KG1 (cell line): ENCODE data around the gene AMBN.

Experiments
- DNase-seq: peaks from one replicate; lab custom pipeline; 2025; lab: John Stamatoyannopoulos, UW

Gene AMBN, protein sequence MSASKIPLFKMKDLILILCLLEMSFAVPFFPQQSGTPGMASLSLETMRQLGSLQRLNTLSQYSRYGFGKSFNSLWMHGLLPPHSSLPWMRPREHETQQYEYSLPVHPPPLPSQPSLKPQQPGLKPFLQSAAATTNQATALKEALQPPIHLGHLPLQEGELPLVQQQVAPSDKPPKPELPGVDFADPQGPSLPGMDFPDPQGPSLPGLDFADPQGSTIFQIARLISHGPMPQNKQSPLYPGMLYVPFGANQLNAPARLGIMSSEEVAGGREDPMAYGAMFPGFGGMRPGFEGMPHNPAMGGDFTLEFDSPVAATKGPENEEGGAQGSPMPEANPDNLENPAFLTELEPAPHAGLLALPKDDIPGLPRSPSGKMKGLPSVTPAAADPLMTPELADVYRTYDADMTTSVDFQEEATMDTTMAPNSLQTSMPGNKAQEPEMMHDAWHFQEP

GRCh38 chr4:70591955-70592582, at the start of gene AMBN:
Gene AMBN (plus strand): TSS chr4:70592256. CDS start chr4:70592359, 103 bp downstream.
- no peak for DNase-seq

- DNase-seq = no peak
Observed at GRCh38 chr4:70544279-70544868, 47.7 kb upstream of the AMBN start.

DNA sequence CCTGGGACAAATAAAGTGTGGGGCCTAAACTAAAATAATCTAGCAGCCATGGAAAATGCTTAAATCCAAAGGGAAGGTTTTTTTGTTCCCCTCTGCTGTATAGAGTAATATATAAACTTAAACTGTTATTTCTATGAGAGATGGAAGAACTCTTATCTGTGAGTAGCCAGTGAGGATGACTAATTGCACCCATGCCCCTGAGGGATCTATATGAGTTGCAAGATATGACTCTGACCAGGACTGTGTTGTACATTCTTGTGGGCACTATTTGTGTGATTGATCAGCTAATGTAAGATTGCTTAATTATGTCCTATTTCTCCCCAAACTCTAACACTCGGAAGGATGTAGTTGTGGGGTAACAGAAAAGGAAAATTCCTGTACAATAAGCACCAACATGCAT, 35.2 kb upstream of the AMBN start:
- no peak for DNase-seq

DNA sequence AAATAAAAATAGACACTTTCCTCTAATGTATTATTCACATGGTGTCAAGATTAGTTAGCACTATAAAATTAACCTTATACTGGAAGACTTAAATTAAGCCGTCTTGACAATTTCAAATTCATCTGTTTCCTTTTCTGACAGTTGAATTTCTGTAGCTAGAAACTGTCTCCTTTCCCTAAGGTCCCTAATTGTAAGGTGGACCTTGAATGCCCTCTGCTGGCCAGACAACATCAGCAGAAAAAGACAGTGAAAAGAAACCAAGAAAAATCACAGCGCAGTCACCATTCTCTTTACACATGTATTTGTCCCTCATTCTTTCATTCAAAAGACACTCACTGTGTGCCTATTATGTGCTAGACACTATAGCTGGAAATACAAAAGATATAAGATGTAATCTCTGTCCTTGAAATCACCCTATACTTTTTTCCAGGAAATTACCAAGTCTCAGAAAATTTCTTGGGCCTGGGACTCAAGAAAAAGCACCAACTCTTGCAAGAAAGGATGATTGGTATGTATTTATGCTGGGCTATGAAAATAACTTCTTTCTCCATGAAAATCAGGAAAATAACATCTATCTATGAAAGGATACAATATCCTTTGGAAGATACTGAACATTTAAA, 32.7 kb upstream of the AMBN start:
- DNase-seq = peak; percentile 36

- DNase-seq = no peak
Observed at GRCh38 chr4:70559924-70560323, 32.1 kb upstream of the AMBN start.

GRCh38 chr4:70564033-70564432, 28.0 kb upstream of the AMBN start:
- DNase-seq = no peak

- DNase-seq = no peak
Observed at GRCh38 chr4:70570796-70571195, 21.3 kb upstream of the AMBN start.

DNA sequence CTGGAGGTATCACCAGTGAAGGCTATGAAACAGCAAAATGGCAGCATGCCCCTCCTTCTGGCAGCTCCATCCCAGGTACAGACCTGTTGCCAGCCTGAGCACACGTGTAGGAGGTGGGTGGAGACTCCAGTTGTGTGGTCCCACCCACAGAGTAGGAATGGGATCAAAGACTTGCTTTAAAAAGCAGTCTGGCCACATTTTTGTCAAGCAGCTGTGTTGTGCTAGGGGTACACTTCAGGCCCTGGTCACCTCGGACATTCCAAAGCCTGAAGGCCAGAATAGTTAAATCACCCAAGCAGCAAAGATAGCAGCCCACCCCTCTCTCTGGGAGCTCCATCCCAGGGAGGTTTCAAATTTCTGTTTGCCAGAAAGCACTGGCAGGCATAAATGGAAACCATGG, 20.3 kb upstream of the AMBN start:
- no peak for DNase-seq

- no peak for DNase-seq
Observed at GRCh38 chr4:70575964-70576363, 16.1 kb upstream of the AMBN start.

DNA sequence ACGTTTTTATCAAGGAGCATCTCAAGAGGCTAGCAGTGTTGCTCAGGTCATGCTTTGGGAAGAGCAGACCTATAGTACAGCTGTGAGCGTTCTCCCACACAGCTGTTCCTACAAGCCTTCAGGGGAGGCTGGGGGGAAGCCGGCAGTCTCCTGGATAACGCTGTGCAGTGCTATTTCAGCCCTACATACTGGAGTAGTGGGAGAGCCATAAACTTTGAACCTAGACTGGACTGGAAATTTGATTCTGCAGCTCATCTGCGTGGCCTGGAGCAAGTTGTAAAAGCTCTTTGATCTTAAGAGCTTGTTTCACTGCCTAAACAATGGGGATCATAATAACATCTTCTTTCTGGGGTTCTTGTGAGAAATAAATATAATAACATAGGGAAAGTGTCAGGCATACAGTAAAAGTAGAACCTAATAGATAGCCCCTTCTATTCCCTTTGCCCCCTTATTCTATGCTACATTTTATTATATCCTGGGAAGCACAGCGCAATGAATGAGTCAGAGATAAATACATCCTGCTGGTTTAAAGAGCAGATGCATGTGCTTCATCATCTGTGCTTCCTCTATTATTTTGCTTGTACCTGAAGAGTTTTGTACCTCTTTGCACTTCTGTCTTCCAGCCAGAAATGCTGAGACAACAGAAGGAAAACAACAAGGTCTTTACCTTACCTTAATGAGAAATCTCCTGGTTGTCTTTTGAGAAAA, 14.7 kb upstream of the AMBN start:
- no peak for DNase-seq

- DNase-seq = no peak
Observed at GRCh38 chr4:70581980-70582379, 10.1 kb upstream of the AMBN start.

GRCh38 chr4:70583952-70584834, 7.9 kb upstream of the AMBN start:
- DNase-seq = no peak

- no peak for DNase-seq
Observed at GRCh38 chr4:70586841-70587240, 5.2 kb upstream of the AMBN start.

DNA sequence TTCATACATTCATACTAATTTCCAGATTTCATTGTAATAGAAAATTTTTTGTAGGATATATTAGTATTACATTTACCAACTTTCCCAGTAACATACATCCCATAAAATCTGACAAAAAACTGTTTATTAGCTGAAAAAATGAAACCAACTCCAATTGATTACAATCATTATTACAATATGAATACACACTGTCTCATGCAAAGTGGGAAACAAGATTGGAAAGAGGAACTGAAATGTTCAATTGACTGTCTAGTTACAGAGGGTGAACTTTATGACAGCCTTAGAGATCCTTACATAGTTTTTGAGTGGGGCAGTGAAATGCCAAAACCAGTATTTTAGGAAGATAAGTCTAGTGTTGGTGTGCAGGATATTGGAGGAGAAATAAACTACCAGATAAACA, 2.3 kb upstream of the AMBN start:
- no peak for DNase-seq

DNA sequence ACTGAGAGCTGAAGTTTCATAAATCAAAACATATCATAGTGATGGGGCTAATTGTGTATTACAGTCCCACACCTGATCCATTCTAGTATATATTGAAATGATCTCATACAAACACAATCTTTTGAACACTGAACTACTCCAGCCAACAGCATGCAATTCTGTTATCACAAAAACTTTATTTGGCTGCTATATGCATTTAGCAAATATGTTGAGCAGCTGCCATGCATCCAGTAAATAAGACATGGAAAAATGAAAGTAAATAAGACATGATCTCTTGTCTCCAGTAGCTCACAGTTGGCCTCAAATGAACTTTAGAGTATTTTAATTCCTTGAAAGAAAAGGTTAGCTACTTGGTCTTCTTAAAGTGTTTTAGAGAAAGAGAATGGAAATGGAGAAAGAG, 2.1 kb downstream of the AMBN start:
- no peak for DNase-seq

- no peak for DNase-seq
Observed at GRCh38 chr4:70600305-70600704, 8.2 kb downstream of the AMBN start.

- no peak for DNase-seq
Observed at GRCh38 chr4:70600977-70601376, 8.9 kb downstream of the AMBN start.

DNA sequence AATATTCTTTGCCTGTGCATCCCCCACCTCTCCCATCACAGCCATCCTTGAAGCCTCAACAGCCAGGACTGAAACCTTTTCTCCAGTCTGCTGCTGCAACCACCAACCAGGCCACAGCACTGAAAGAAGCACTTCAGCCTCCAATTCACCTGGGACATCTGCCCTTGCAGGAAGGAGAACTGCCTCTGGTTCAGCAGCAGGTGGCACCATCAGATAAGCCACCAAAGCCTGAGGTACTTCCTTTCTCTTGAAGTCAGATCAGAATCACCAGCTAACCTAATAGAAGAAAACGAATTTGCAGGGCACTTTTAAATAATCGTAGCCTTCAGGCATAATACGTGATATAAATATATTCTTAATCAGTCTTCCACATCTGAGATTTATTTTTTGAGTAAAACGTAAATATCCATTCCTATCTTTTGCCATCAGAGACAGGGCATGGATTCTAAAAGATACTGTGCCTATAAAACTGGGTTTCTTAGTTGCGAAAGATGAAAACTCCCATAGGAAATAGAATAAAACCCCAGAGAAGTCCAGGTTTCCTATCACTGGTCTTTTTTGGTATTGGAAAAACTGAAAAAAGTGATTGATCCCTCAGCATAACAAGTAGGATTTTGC, 9.5 kb downstream of the AMBN start:
- DNase-seq = peak; percentile 73

DNA sequence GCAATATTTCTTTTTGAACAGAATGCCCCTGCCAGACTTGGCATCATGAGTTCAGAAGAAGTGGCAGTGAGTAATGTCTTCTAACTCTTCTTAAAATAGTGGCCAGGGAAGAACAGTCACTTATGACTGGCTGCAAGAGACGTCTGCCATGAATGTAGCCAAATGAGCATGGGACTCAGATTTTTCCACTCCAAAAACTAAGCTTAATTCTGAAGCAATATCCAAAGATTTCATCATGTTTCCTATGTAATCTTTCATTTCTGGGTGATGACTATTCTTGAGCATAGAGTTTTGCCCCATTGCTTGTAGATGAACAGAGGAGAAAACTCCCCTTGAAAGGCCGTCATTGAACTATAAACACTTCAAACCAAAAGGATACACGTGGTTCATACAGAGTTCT, 11.8 kb downstream of the AMBN start:
- no peak for DNase-seq

- DNase-seq = no peak
Observed at GRCh38 chr4:70606459-70606858, 14.4 kb downstream of the AMBN start.
